ENCODE results near the gene FAM186B. TPM values are rescaled to one million over a fixed set of nuclear protein-coding genes. Genes with fewer than 3 reads are reported as not detected.
"Not testable (repeated sequence)": the region's sequence is repeated elsewhere in the genome, so short reads cannot be mapped to it uniquely, and the experiment has no call there.

The FAM186B gene
- 0.75 TPM for total RNA-seq
- long read RNA-seq = 0 reads

GRCh38 chr12:49605539-49605938 lies at the start of gene FAM186B:
TSS of gene FAM186B (minus strand) at chr12:49605639. CDS start at chr12:49605477, 162 bp downstream.
- H3K27me3 ChIP-seq, ATAC-seq, H3K4me3 ChIP-seq: not testable (repeated sequence)

DNA sequence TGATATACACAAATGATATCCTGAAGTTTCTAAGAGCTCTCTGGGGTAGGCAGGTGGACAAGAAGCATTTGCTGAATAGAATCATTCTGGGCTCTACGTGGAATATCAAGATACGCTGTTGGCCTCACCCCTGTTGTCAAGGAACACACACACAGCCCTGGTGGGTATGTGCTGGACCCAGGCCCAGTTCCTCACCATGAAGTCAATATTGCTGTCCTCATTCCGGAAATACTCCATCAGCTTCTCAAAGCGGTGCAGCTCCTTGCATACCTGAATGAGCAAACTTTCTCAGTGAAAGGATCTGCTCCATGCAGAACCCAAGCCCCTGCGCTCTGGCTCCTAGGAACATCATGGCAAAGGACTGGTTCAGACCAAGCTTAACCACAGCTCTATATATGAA lies 49.3 kb upstream of the FAM186B start:
- Histone ChIP-seq H3K27ac (no peak overlapping the region), H3K27me3 (no peaks in the 10 kb centered on the region), H3K4me3 (no peak overlapping the region), H3K4me1 (peaks cover 4% of the 10 kb centered on the region), H3K36me3 (peaks cover 64% of the 10 kb centered on the region), H3K9me3 (no peaks in the 10 kb centered on the region)
- DNase-seq (no peak), ATAC-seq (no peak)
- intact Hi-C loops (cut with DNase I) = no loop called here
- no peak for TF ChIP-seq CTCF (IDR thresholded peaks at IDR 0.05)

More at GRCh38 chr12:49605539-49605938, at the start of gene FAM186B:
- H3K36me3 ChIP-seq; intact Hi-C loops (cut with DNase I); H3K27ac ChIP-seq; DNase-seq; H3K4me1 ChIP-seq; H3K9me3 ChIP-seq: not testable (repeated sequence)

- no peaks in the 10 kb centered on the region for H3K27me3 ChIP-seq
- H3K36me3 ChIP-seq = peaks cover 76% of the 10 kb centered on the region
- intact Hi-C loops (cut with DNase I) = no loop called here
- H3K4me1 ChIP-seq = peaks cover 18% of the 10 kb centered on the region
- DNase-seq (peak; percentile 20), ATAC-seq (no peak)
- H3K27ac ChIP-seq = no peak overlapping the region
- no peak for TF ChIP-seq CTCF (IDR thresholded peaks at IDR 0.05)
- no peak overlapping the region for H3K4me3 ChIP-seq
- H3K9me3 ChIP-seq = no peaks in the 10 kb centered on the region
Measured at GRCh38 chr12:49652921-49653520, 47.6 kb upstream of the FAM186B start.

DNA sequence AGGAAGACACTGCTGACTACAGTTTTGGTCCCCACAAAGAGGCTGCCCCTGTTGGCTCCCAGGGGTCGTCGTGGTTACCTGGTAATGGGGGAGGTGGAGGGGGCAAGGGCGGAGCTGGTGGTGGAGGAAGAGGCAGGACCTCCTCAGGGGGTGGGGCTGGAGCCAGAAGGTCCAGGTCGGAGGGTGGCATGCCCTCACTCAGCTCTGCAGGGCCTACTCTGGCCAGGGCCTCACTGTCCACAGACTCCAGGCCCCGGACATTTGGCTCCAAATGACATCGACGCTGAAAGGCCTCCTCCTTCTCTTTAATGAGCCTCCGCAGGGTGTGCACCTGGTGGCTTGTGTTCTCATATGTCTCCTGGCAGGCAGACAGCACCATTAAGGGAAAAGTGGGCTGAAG lies 46.4 kb upstream of the FAM186B start:
- intact Hi-C loops (cut with DNase I) = no loop called here
- Histone ChIP-seq H3K36me3 (peaks cover 82% of the 10 kb centered on the region), H3K27me3 (no peaks in the 10 kb centered on the region), H3K4me3 (no peak overlapping the region), H3K27ac (no peak overlapping the region), H3K4me1 (peaks cover 24% of the 10 kb centered on the region), H3K9me3 (no peaks in the 10 kb centered on the region)
- no peak for DNase-seq
- no peak for TF ChIP-seq CTCF (IDR thresholded peaks at IDR 0.05)
- ATAC-seq = no peak

GRCh38 chr12:49649892-49650291 lies 44.5 kb upstream of the FAM186B start:
- Histone ChIP-seq H3K36me3 (peaks cover 80% of the 10 kb centered on the region), H3K4me1 (peaks cover 31% of the 10 kb centered on the region), H3K27ac (peak overlapping the region; percentile 6), H3K4me3 (no peak overlapping the region), H3K27me3 (no peaks in the 10 kb centered on the region), H3K9me3 (no peaks in the 10 kb centered on the region)
- intact Hi-C loops (cut with DNase I) = no loop called here
- TF ChIP-seq CTCF (IDR thresholded peaks at IDR 0.05) = no peak
- ATAC-seq = no peak
- no peak for DNase-seq

DNA sequence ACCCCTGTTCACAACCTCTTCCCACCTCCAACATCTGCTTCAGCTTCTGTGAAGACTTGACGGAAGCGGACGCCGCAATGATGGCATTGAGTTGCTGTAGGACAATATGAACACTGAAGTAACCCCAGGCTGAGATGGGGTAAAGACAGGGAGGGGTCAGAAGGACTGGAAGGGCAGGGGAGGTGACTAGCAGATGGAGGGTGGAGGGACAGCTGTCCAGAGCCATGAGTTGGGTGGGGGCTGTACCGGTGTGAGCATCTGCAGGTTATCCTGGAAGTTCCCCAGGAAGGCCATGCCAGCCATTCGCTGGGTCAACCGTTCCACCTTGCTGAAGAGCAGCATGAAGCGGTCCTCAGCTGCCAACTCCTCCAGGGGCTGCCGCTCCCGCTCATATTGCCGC lies 44.0 kb upstream of the FAM186B start:
- H3K9me3 ChIP-seq = no peaks in the 10 kb centered on the region
- TF ChIP-seq CTCF (IDR thresholded peaks at IDR 0.05) = no peak
- DNase-seq (no peak), ATAC-seq (no peak)
- peaks cover 34% of the 10 kb centered on the region for H3K4me1 ChIP-seq
- H3K36me3 ChIP-seq = peaks cover 77% of the 10 kb centered on the region
- intact Hi-C loops (cut with DNase I) = no loop called here
- peak overlapping the region; percentile 69 for H3K27ac ChIP-seq
- H3K4me3 ChIP-seq = no peak overlapping the region
- H3K27me3 ChIP-seq = no peaks in the 10 kb centered on the region
